Activated naive CD4-positive, alpha-beta T cell treated with anti-CD3 and anti-CD28 coated beads, Interleukin-2, amount 10 ng/mL, durations not matched to agents 7 days and 5 days (primary cell): Measurements from ENCODE around the gene RIPOR3.
"Not testable (repeated sequence)": the region's sequence is repeated elsewhere in the genome, so short reads cannot be mapped to it uniquely, and the experiment has no call there.

Source experiments
- CTCF ChIA-PET: fragments of 350-600 bp; sonication (Branson Sonifier 250); formaldehyde crosslinking; loops from one replicate; lab custom pipeline; 2021; ENCODE audit warnings: antibody characterized with exemption; lab: Charles Lee
- DNase-seq: peaks from one replicate; pipeline ENCODE4 v3.0.0-alpha.2; 2020
- H3K27ac Mint-ChIP-seq: one replicate; pipeline ENCODE4 v1.8.0; 2021; ENCODE audit warnings: mild to moderate bottlenecking, moderate library complexity, mixed read lengths
- H3K27me3 Mint-ChIP-seq: one replicate; pipeline ENCODE4 v1.8.0; 2021; ENCODE audit warnings: mild to moderate bottlenecking, mixed read lengths
- H3K36me3 Mint-ChIP-seq: one replicate; pipeline ENCODE4 v1.8.0; 2021; ENCODE audit warnings: mixed read lengths
- H3K4me1 Mint-ChIP-seq: one replicate; pipeline ENCODE4 v1.8.0; 2021; ENCODE audit warnings: mixed read lengths
- H3K4me3 Mint-ChIP-seq: one replicate; pipeline ENCODE4 v1.8.0; 2021; ENCODE audit warnings: mild to moderate bottlenecking, moderate library complexity, mixed read lengths
- H3K9me3 Mint-ChIP-seq: one replicate; pipeline ENCODE4 v1.8.0; 2021; ENCODE audit warnings: mixed read lengths

RIPOR3 gene

DNA sequence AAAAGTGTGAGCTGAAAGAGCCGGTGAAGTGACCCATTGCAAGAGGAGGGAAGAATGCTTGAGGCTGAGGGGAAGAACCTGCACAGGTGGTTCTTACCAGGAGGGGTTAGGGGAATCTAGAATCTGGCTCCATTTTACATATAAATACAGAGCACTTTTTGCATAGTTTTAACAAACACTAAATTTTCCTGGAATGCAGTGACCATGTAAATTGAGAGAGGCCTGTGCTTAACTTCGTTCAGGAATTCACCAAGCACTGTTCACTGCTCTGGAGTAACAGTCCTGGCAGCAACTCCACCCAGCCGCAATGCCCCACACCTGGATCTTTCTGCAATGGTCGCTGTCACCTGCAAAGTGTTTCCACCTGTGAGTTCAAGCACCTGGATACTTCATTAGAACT is 13.2 kb upstream of the RIPOR3 start:
- peaks cover 21% of the 10 kb centered on the region for H3K27me3 Mint-ChIP-seq

DNA sequence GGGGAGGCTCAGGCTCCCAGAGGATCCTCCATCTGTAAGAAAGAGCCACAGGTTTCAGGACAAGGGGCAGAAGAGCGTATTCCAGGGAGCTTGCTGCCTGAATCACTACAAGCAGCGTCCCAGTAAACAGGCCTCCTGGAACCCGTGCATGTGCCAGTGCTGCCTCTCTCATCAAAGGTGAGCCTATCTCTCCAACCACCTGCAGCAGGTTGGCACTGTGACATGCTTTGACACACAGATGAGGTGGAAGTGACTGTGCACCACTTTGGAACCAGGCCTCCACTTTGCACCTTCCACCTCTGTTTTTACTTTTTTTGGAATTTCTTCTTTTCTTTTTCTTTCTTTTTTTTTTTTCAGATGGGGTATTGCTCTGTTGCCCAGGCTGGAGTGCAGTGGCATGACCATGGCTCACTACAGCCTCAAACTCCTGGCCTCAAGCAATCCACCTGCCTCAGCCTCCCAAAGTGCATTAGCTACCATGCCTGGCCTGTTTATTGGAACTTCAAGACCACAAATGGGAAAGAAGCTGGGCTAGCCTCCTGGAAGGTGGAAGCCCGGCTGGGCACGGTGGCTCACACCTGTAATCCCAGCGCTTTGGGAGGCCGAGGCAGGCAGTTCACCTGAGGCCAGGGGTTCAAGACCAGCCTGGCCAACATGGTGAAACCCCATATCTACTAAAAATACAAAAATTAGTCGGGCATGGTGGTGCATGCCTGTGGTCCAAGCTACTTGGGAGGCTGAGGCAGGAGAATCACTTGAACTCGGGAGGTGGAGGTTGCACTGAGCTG is 12.5 kb upstream of the RIPOR3 start:
- CTCF ChIA-PET, result interaction anchor here (0.6 kb wide), 1 partner anchor 69 kb away, joined by 3 read pairs; no protein-coding TSS in a partner anchor
- H3K9me3 Mint-ChIP-seq, H3K27ac Mint-ChIP-seq, H3K4me1 Mint-ChIP-seq, H3K4me3 Mint-ChIP-seq, H3K36me3 Mint-ChIP-seq, DNase-seq: not testable (repeated sequence)
- peaks cover 26% of the 10 kb centered on the region for H3K27me3 Mint-ChIP-seq

More for the DNA sequence above, 13.2 kb upstream of the RIPOR3 start:
- CTCF ChIA-PET, result no interaction called here
- no peak overlapping the region for H3K4me3 Mint-ChIP-seq
- H3K4me1 Mint-ChIP-seq, result no peaks in the 10 kb centered on the region
- no peaks in the 10 kb centered on the region for H3K36me3 Mint-ChIP-seq
- no peak for DNase-seq
- no peak overlapping the region for H3K27ac Mint-ChIP-seq
- no peaks in the 10 kb centered on the region for H3K9me3 Mint-ChIP-seq

DNA sequence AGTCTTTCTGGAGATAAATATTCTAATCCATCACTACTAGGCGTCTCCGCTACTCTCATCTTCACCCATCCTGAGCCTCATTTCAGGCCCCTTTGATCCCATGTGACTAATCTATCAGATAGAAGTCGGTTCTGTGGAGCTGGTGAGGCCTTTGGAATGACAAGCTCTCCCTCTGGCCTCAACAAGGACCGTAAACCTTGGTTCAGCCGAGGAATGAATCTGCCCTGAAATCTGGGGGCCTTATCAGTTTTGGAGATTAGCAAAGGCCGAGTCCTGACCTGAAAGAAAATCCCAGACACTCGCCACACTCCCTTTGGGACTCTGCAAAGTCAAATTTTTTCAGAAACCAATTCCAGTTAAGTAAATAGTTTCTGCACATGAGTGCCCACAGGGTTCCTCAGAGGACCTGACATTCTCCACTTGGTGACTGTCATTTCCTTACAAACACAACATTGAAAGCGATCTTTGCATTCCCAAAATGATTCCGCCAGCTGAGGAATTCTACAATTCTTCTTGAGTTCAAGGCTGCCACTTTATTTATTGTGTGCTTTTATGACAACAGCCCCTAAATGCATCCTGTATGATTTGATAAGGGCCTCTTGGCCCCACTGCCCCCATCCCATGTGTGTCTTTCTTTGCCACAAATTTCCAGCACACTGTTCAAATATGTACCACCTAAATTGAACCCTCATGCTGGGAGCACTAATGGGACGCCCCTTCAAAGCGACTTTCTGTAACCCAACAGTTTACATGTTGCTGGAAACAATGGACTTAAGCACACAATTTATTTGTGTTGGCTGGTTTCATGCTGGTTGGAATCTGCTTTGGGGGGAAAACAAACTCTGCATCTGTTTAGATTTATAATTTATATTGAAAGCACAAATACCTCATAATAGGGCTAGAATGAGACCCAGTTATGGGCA is 10.0 kb upstream of the RIPOR3 start:
- H3K27ac Mint-ChIP-seq, result no peak overlapping the region
- no peaks in the 10 kb centered on the region for H3K4me1 Mint-ChIP-seq
- no peak for DNase-seq
- CTCF ChIA-PET, result no interaction called here
- H3K9me3 Mint-ChIP-seq, result no peaks in the 10 kb centered on the region
- no peaks in the 10 kb centered on the region for H3K36me3 Mint-ChIP-seq
- H3K4me3 Mint-ChIP-seq, result no peak overlapping the region
- peaks cover 32% of the 10 kb centered on the region for H3K27me3 Mint-ChIP-seq

DNA sequence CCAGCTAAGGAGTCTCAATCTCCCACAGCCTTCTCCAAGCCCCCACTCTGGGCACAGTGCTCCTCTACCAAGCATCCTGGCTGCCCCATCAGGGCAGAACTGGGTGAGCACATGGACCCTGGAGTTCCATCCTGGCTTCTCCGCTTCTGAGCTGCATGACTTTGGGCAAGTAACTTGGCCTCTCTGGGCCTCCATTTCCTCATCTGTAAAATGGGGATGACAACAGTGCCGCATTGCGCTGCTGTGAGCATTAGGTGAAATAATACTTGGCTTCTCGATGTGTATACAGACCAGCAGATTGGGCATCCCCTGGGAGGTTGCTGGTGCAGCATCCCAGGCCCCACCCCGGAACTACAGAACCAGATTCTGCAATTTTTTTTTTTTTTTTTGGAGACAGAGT is 8.3 kb upstream of the RIPOR3 start:
- CTCF ChIA-PET, result no interaction called here
- H3K27ac Mint-ChIP-seq, result no peak overlapping the region

DNA sequence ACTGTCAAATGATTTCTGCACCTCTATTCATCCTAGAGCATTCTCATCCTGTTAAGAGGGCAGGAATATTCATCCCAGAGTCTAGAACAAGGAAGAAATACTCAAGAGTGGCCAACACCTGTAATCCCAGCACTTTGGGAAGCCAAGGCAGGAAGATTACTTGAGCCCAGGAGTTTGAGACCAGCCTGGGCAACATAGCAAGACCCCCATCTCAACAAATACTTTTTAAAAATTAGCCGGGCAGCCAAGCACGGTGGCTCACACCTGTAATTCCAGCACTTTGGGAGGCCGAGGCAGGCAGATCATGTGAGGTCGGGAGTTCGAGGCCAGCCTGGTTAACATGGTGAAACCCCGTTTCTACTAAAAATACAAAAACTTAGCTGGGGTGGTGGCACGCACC is 6.9 kb upstream of the RIPOR3 start:
- H3K36me3 Mint-ChIP-seq, CTCF ChIA-PET, H3K4me3 Mint-ChIP-seq, H3K27ac Mint-ChIP-seq, DNase-seq, H3K9me3 Mint-ChIP-seq, H3K4me1 Mint-ChIP-seq: not testable (repeated sequence)
- peaks cover 43% of the 10 kb centered on the region for H3K27me3 Mint-ChIP-seq

More for the DNA sequence above, 8.3 kb upstream of the RIPOR3 start:
- H3K27me3 Mint-ChIP-seq, result peaks cover 39% of the 10 kb centered on the region
- H3K9me3 Mint-ChIP-seq, result no peaks in the 10 kb centered on the region
- no peak overlapping the region for H3K4me3 Mint-ChIP-seq
- no peaks in the 10 kb centered on the region for H3K36me3 Mint-ChIP-seq
- H3K4me1 Mint-ChIP-seq, result no peaks in the 10 kb centered on the region
- DNase-seq, result no peak

DNA sequence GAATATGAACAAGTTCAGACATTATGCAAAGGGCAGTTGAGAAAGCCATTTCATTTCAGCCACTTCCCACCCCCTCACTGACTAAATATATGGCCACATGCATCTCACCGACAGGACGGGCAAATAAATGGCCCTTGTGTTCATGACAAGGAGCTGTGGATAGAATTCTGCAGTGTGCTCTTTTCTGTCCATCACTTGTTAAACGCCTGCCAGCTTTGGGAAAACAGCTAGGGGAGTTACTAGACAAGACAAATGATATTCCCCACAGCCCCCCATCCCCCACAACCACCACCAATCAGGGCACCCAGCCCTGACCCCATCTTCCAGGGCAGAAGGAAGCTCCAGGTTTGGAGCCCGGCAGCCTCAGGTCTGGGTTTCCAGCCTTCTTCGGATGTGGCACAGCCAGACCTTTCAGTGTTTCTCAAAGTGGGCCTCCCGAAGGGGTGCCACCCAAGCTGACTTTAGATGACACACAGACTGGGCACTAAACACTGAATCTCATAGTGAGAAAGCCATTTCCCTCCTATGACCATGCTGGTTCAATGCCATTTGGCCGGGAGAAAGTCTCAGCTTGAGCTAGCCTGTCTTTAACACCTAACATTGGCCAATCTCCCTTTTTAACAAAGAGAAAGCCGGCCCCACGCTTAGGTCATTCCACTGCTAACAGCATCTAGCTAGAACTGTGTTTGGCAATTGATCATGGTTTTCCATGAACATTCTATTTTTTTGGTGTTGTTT is 4.0 kb upstream of the RIPOR3 start:
- H3K4me1 Mint-ChIP-seq, result peaks cover 9% of the 10 kb centered on the region
- H3K4me3 Mint-ChIP-seq, result no peak overlapping the region
- CTCF ChIA-PET, result interaction anchor here (1.4 kb wide), 1 partner anchor 96 kb away, joined by 4 read pairs; no protein-coding TSS in a partner anchor
- no peaks in the 10 kb centered on the region for H3K9me3 Mint-ChIP-seq
- peaks cover 60% of the 10 kb centered on the region for H3K27me3 Mint-ChIP-seq
- no peak for DNase-seq
- no peaks in the 10 kb centered on the region for H3K36me3 Mint-ChIP-seq
- H3K27ac Mint-ChIP-seq, result no peak overlapping the region

DNA sequence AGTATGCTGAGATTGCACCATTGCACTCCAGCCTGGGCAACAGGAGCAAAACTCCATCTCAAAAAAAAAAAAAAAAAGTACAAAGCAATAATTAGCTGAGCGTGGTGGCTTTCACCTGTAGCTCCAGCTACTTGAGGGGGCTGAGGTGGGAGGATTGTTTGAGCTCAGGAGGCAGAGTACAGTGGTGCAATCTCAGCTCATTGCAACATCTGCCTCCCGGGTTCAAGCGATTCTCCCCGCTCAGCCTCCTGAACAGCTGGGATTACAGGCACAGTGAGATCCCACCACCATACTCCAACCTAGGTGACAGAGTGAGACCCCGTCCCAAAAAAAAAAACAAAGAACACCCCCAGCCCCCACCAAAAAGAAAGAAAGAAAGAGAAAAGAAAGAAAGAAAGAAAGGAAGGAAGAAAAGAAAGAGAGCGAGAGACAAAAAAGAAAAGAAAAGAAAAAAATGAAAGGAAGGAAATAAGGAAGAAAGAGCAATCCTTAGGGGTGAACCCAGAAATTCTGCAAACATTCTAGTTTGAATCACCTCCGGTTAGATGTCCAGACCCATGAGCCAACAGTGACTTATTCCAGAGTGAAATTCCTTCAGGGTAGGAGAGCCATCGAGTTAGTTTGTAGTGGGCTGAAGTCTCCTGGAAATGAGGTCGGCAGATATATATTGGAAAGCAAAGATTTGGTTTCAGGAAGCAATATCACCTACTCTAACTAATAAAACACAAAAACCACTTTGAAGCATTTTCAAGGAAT is 3.2 kb upstream of the RIPOR3 start:
- H3K4me1 Mint-ChIP-seq, result peaks cover 9% of the 10 kb centered on the region
- H3K27ac Mint-ChIP-seq, result no peak overlapping the region
- peaks cover 65% of the 10 kb centered on the region for H3K27me3 Mint-ChIP-seq
- H3K4me3 Mint-ChIP-seq, result no peak overlapping the region
- H3K36me3 Mint-ChIP-seq, result no peaks in the 10 kb centered on the region
- DNase-seq, result no peak
- H3K9me3 Mint-ChIP-seq, result no peaks in the 10 kb centered on the region
- CTCF ChIA-PET, result interaction anchor here (1.4 kb wide), 1 partner anchor 96 kb away, joined by 4 read pairs; no protein-coding TSS in a partner anchor

DNA sequence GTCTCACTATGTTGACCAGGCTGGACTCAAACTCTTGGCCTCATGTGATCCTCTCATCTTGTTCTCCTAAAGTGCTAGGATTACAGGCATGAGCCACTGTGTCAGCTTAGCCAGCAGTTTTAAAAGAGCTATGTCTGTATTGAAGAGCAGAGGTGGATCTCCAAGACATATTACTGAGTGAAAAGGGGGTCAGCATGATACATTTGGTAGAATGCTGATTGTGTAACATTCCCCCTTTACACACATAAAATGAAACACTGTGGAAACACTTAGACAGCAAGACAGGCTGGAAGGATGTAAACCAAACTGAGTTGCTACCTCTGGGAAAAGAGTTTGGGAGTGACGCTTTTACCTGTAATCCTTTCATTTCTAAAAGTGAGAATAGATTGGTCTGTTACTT is 1.7 kb upstream of the RIPOR3 start:
- Mint-ChIP-seq H3K36me3 (no peaks in the 10 kb centered on the region), H3K4me3 (no peak overlapping the region), H3K9me3 (no peaks in the 10 kb centered on the region), H3K4me1 (peaks cover 9% of the 10 kb centered on the region), H3K27me3 (peaks cover 74% of the 10 kb centered on the region), H3K27ac (no peak overlapping the region)
- CTCF ChIA-PET, result no interaction called here
- DNase-seq, result no peak

DNA sequence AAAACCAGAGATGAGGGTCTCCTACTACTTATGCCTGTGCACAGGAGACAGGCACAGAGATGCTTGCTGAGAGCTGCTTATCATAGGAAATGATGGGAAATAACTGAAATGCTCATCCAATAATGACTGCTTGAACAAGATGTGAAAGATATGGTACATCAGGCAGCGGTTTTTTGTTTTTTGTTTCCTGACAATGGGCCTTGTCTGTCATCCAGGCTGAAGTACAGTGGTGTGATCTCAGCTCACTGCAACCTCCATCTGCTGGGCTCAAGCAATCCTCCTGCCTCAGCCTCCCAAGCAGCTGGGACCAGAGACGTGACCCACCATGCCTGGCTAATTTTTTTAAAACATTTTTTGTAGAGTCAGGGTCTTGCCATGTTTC is 1.2 kb upstream of the RIPOR3 start:
- CTCF ChIA-PET, result no interaction called here
- Mint-ChIP-seq H3K27me3 (peaks cover 74% of the 10 kb centered on the region), H3K4me3 (no peak overlapping the region), H3K4me1 (peaks cover 9% of the 10 kb centered on the region), H3K36me3 (no peaks in the 10 kb centered on the region), H3K9me3 (no peaks in the 10 kb centered on the region), H3K27ac (no peak overlapping the region)
- no peak for DNase-seq

DNA sequence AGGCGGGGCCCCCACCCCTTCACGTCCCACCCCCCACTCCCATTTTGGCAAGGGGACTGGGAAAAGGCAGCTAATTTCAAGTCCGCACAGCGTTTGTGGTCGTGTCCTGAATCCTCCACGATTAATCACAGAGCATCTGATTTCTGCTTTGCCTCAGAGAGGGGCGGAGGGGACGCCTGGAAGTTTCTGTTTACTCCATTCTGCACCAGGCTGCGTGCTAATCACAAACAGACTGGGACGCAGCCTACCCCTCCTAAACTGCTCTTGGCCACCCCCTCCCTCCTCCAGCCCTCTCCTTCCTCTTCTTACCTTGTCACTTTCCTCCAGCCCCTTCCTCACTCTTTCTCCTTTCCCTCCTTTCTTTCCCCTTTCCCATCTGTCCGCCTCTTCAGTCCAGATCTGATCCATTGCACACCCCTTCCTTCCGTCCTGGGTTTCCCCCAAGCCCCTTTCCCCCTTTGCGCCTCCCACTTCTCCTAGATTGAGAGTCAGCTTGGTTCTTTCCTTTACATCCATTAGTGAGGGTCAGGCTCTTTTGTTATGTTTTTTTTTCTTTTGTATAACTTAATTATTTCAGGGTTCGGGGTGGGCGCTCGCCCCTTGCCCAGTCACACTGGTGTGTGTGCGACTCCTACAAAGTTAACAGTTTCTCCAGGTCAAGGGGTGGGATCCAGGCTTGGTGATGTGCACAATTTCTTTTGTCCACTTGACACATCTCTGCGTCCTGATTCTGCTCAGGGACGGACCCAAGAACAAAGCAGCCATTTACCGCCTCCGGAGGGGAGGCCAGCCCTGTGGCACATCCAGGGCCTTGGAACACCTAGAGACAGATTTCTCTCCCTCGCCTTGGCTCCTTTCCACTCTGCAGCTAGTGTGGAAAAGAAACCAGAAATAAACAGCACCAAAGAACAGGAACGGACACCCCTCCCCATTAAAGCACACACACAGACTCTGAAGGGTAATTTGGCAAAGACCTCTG is 520 bp upstream of the RIPOR3 start:
- H3K9me3 Mint-ChIP-seq, result no peaks in the 10 kb centered on the region
- H3K36me3 Mint-ChIP-seq, result no peaks in the 10 kb centered on the region
- peaks cover 74% of the 10 kb centered on the region for H3K27me3 Mint-ChIP-seq
- H3K4me3 Mint-ChIP-seq, result no peak overlapping the region
- CTCF ChIA-PET, result interaction anchor here (1.3 kb wide), 1 partner anchor 56 kb away, joined by 5 read pairs; no protein-coding TSS in a partner anchor
- no peak overlapping the region for H3K27ac Mint-ChIP-seq
- H3K4me1 Mint-ChIP-seq, result peaks cover 9% of the 10 kb centered on the region
- no peak for DNase-seq

DNA sequence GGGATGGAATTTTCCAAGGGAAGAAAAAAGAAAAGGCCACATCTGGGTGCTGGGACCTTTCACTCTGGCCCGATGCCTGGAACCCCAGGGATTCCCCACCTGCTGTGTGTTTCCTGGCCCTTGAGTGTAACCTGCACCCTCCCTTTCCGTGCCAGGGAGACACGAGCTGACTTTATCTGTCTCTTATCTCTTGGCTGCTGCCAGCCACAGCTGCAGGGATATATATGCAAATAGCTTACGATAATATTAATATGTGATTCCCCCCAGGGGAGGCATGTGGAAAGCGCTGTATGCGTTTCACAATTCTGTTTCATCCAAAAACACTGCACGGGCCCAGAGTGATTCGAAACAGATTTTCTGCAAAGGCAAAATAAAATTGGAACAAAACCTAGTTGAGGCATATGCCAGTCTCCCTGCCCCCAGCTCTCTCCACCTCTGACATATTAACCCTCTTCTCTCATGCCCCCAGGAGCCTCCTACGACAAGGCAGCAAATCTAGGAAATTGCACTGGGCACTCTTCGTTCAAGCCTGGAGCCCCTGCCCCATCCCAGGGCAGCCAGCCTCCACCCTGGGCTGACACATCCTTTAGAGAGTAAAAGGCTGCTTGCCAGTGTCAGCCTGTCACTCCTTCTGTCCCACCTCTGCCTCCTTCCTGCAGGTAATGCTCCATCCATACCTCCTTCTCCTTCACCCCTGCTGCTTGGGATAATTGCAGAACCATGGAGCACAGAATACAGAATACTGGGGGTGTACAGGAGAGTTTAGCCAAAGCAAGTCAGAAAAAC is 1.3 kb downstream of the RIPOR3 start:
- H3K27ac Mint-ChIP-seq, result no peak overlapping the region
- CTCF ChIA-PET, result interaction anchor here (1.0 to 1.3 kb wide), 2 partner anchors 54 to 60 kb away, joined by 5 to 7 read pairs; no protein-coding TSS in a partner anchor
- no peaks in the 10 kb centered on the region for H3K9me3 Mint-ChIP-seq
- H3K36me3 Mint-ChIP-seq, result no peaks in the 10 kb centered on the region
- no peak overlapping the region for H3K4me3 Mint-ChIP-seq
- H3K4me1 Mint-ChIP-seq, result peaks cover 9% of the 10 kb centered on the region
- peaks cover 71% of the 10 kb centered on the region for H3K27me3 Mint-ChIP-seq
- DNase-seq, result no peak
